Stimulated activated CD4-positive, alpha-beta T cell treated with anti-CD3 and anti-CD28 coated beads, Interleukin-12 subunit alpha, Interleukin-12 subunit beta, amount 100 ng/mL, for 48 hours (primary cell): ENCODE data around the gene TRABD2B.

Experiments used
- DNase-seq, 3 donors: peaks; one replicate each; pipeline ENCODE4 v3.0.0-alpha.2; 2020; ENCODE audit warnings: low read depth in 2 of 3, low spot score in 1 of 3

TRABD2B gene

GRCh38 chr1:47936916-47937551 is 60.2 kb downstream of the TRABD2B start:
- DNase-seq, result no peak

- no peak for DNase-seq
Measured at GRCh38 chr1:47935856-47936255, 61.3 kb downstream of the TRABD2B start.

GRCh38 chr1:47935163-47935562 is 62.0 kb downstream of the TRABD2B start:
- DNase-seq, result no peak

GRCh38 chr1:47934243-47934805 is 62.9 kb downstream of the TRABD2B start:
- no peak for DNase-seq

GRCh38 chr1:47932743-47933142 is 64.4 kb downstream of the TRABD2B start:
- no peak for DNase-seq

- no peak for DNase-seq
Measured at GRCh38 chr1:47931395-47931794, 65.8 kb downstream of the TRABD2B start.

GRCh38 chr1:47930210-47930840 is 66.9 kb downstream of the TRABD2B start:
- no peak for DNase-seq

- no peak for DNase-seq
Measured at GRCh38 chr1:47927165-47927564, 70.0 kb downstream of the TRABD2B start.

- DNase-seq, result no peak
Measured at GRCh38 chr1:47926461-47926999, 70.7 kb downstream of the TRABD2B start.

GRCh38 chr1:47924270-47925048 is 72.7 kb downstream of the TRABD2B start:
- DNase-seq, result no peak

GRCh38 chr1:47921935-47922415 is 75.2 kb downstream of the TRABD2B start:
- no peak for DNase-seq

GRCh38 chr1:47919113-47919833 is 77.9 kb downstream of the TRABD2B start:
- no peak for DNase-seq

- DNase-seq, result no peak
Measured at GRCh38 chr1:47918257-47918867, 78.8 kb downstream of the TRABD2B start.

- DNase-seq, result no peak
Measured at GRCh38 chr1:47917687-47918086, 79.5 kb downstream of the TRABD2B start.

- no peak for DNase-seq
Measured at GRCh38 chr1:47915677-47916353, 81.4 kb downstream of the TRABD2B start.

- DNase-seq, result no peak
Measured at GRCh38 chr1:47914952-47915676, 82.1 kb downstream of the TRABD2B start.

- DNase-seq, result no peak
Measured at GRCh38 chr1:47914218-47914938, 82.8 kb downstream of the TRABD2B start.

GRCh38 chr1:47913225-47913823 is 83.9 kb downstream of the TRABD2B start:
- no peak for DNase-seq
